Upper lobe of right lung (tissue), 1 donor: ENCODE data around the gene DDX51. TPM values are rescaled to one million over a fixed set of nuclear protein-coding genes. Genes with fewer than 3 reads are reported as not detected.

Experiments used
- ATAC-seq: fragments of 200-7000 bp; cut with Tn5 transposase; one replicate; pipeline ENCODE4 v1.9.1; 2020; ENCODE audit warnings: mild to moderate bottlenecking, moderate library complexity
- DNase-seq: peaks from one replicate; pipeline ENCODE4 v3.0.0-alpha.2; 2020
- H3K27ac ChIP-seq: fragments of 200-600 bp; one replicate; pipeline ENCODE4 v1.8.0; 2022
- H3K27me3 ChIP-seq: fragments of 200-600 bp; one replicate; pipeline ENCODE4 v1.8.0; 2022; ENCODE audit warnings: mild to moderate bottlenecking
- H3K36me3 ChIP-seq: fragments of 200-600 bp; one replicate; pipeline ENCODE4 v1.8.0; 2022
- H3K4me1 ChIP-seq: fragments of 200-600 bp; one replicate; pipeline ENCODE4 v1.8.0; 2022
- H3K4me3 ChIP-seq: fragments of 200-600 bp; one replicate; pipeline ENCODE4 v1.8.0; 2022; ENCODE audit warnings: mild to moderate bottlenecking
- H3K9me3 ChIP-seq: fragments of 200-600 bp; one replicate; pipeline ENCODE4 v1.8.0; 2022
- CTCF ChIP-seq: fragments of 200-600 bp; IDR thresholded peaks from one replicate; pipeline ENCODE4 v1.8.0; 2022; ENCODE audit warnings: antibody characterized with exemption
- intact Hi-C: fragments of 100-400 bp; cut with DNase I; formaldehyde crosslinking; loops from one replicate; pipeline ENCODE4 v1.11.0; 2022
- total RNA-seq: library from RNA; stranded (reverse); fragmentation: NEBNext Ultra II Directional; extraction: Animal tissue kit (Norgen Biotek cat#: 25700); gene quantifications from one replicate; pipeline ENCODE4 v1.2.1, GENCODE V29; 2021
- donor health status: DM: no; HTN: yes; CAD: no; lungs with severe emphysema.

Gene DDX51
- total RNA-seq, 1 donor from 2014 or later: 16.2 TPM

- no peak for DNase-seq
- TF ChIP-seq CTCF: no peak
- Histone ChIP-seq H3K4me3 (no peak overlapping the region), H3K4me1 (no peaks in the 10 kb centered on the region), H3K9me3 (no peaks in the 10 kb centered on the region), H3K36me3 (no peaks in the 10 kb centered on the region), H3K27ac (no peak overlapping the region), H3K27me3 (peaks cover 46% of the 10 kb centered on the region)
- intact Hi-C loops: no loop called here
- ATAC-seq: no peak
Observed at GRCh38 chr12:132176920-132177551, 32.9 kb upstream of the DDX51 start.

GRCh38 chr12:132176385-132176919 lies 32.3 kb upstream of the DDX51 start:
- ATAC-seq (no peak), DNase-seq (no peak)
- Histone ChIP-seq H3K4me3 (no peak overlapping the region), H3K27ac (no peak overlapping the region), H3K4me1 (no peaks in the 10 kb centered on the region), H3K27me3 (peaks cover 49% of the 10 kb centered on the region), H3K9me3 (no peaks in the 10 kb centered on the region), H3K36me3 (no peaks in the 10 kb centered on the region)
- intact Hi-C loops: no loop called here
- TF ChIP-seq CTCF: no peak

GRCh38 chr12:132175496-132176384 lies 31.6 kb upstream of the DDX51 start:
- Histone ChIP-seq H3K9me3 (no peaks in the 10 kb centered on the region), H3K27ac (no peak overlapping the region), H3K4me3 (no peak overlapping the region), H3K4me1 (no peaks in the 10 kb centered on the region), H3K36me3 (no peaks in the 10 kb centered on the region), H3K27me3 (peaks cover 56% of the 10 kb centered on the region)
- TF ChIP-seq CTCF: no peak
- intact Hi-C loops: no loop called here
- DNase-seq (no peak), ATAC-seq (no peak)

GRCh38 chr12:132174839-132175490 lies 30.8 kb upstream of the DDX51 start:
- no peaks in the 10 kb centered on the region for H3K36me3 ChIP-seq
- H3K9me3 ChIP-seq: no peaks in the 10 kb centered on the region
- no peak overlapping the region for H3K4me3 ChIP-seq
- no peak for ATAC-seq
- H3K27me3 ChIP-seq: peaks cover 62% of the 10 kb centered on the region
- TF ChIP-seq CTCF: no peak
- intact Hi-C loops: no loop called here
- DNase-seq: no peak
- H3K4me1 ChIP-seq: no peaks in the 10 kb centered on the region
- no peak overlapping the region for H3K27ac ChIP-seq

- Histone ChIP-seq H3K27me3 (peaks cover 65% of the 10 kb centered on the region), H3K9me3 (no peaks in the 10 kb centered on the region), H3K4me1 (no peaks in the 10 kb centered on the region), H3K4me3 (no peak overlapping the region), H3K27ac (no peak overlapping the region), H3K36me3 (no peaks in the 10 kb centered on the region)
- TF ChIP-seq CTCF: no peak
- intact Hi-C loops: no loop called here
- DNase-seq (no peak), ATAC-seq (no peak)
Observed at GRCh38 chr12:132174015-132174838, 30.1 kb upstream of the DDX51 start.
